B cell (primary cell): ENCODE measurements around the gene CRIM1. TPM values are rescaled to one million over a fixed set of nuclear protein-coding genes. Genes with fewer than 3 reads are reported as not detected.

Experiments used
- ATAC-seq: fragments of 200-7000 bp; cut with Tn5 transposase; one replicate; pipeline ENCODE4 v1.10.0; 2021; ENCODE audit warnings: low read depth, mild to moderate bottlenecking, moderate number of reproducible peaks, moderate library complexity
- CTCF ChIA-PET: fragments of 350-600 bp; sonication (Branson Sonifier 250); formaldehyde crosslinking; loops from one replicate; lab custom pipeline; 2021; ENCODE audit warnings: antibody characterized with exemption, inconsistent platforms; lab: Charles Lee
- POLR2A ChIA-PET: fragments of 350-600 bp; sonication (Branson Sonifier 250); formaldehyde crosslinking; loops from one replicate; lab custom pipeline; 2021; ENCODE audit warnings: antibody characterized with exemption; lab: Charles Lee
- DNase-seq: peaks from one replicate; pipeline ENCODE4 v3.0.0; 2013
- H2AFZ ChIP-seq: 2 replicates; pipeline ENCODE4 v1.6.1; 2012; ENCODE audit warnings: mild to moderate bottlenecking, low read depth, low read length; ENCODE audit not compliant: insufficient read depth, poor library complexity, severe bottlenecking
- H3K27ac ChIP-seq, 2 donors: 1 replicate in 1 of 2; 2 replicates in 1 of 2; pipeline ENCODE4 v1.5.1; 2012 to 2013; ENCODE audit warnings: low read length in 2 of 2, mild to moderate bottlenecking in 2 of 2, moderate library complexity in 1 of 2
- H3K27me3 ChIP-seq, 4 experiments: fragments of 200-600 bp in 1 of 4; sonication (generic) in 1 of 4; replicated peaks in 1 of 4; 1 replicate in 2 of 4; 2 replicates in 2 of 4; pipeline versions ENCODE4 v1.6.1 to v1.7.0; 2013 to 2016; ENCODE audit warnings: low read length in 3 of 4, mild to moderate bottlenecking in 2 of 4, mixed read lengths in 1 of 4, moderate library complexity in 1 of 4; ENCODE audit not compliant: insufficient read depth in 4 of 4, control insufficient read depth in 3 of 4; ENCODE audit errors: control extremely low read depth in 1 of 4
- H3K36me3 ChIP-seq, 2 experiments: replicated peaks in 1 of 2; 1 replicate in 1 of 2; 2 replicates in 1 of 2; pipeline versions ENCODE4 v1.6.1 to v1.7.1; 2013; ENCODE audit warnings: low read length in 1 of 2; ENCODE audit not compliant: insufficient read depth in 2 of 2, control insufficient read depth in 1 of 2; ENCODE audit errors: control extremely low read depth in 1 of 2, extremely low read depth in 1 of 2
- H3K4me1 ChIP-seq, 2 donors: fragments of 200-600 bp in 1 of 2; sonication (generic) in 1 of 2; 1 replicate in 1 of 2; 2 replicates in 1 of 2; pipeline versions ENCODE4 v1.5.1 to v1.6.1; 2013 to 2017; ENCODE audit warnings: low read length in 2 of 2; ENCODE audit not compliant: control insufficient read depth in 2 of 2, insufficient read depth in 2 of 2
- H3K4me2 ChIP-seq: replicated peaks from 2 replicates; pipeline ENCODE3; 2012; ENCODE audit warnings: mild to moderate bottlenecking, low read depth, low read length; ENCODE audit not compliant: poor library complexity, severe bottlenecking
- H3K4me3 ChIP-seq, 5 experiments: fragments of 200-600 bp in 1 of 5; sonication (generic) in 1 of 5; 1 replicate in 3 of 5; 2 replicates in 2 of 5; pipeline versions ENCODE4 v1.5.1 to v1.7.0; 2011 to 2016; ENCODE audit warnings: low read length in 4 of 5, mild to moderate bottlenecking in 4 of 5, low read depth in 2 of 5, control low read depth in 1 of 5, moderate library complexity in 1 of 5; ENCODE audit not compliant: insufficient read depth in 1 of 5; ENCODE audit errors: control extremely low read depth in 1 of 5, extremely low read depth in 1 of 5
- H3K79me2 ChIP-seq: fragments of 200-600 bp; sonication (generic); one replicate; pipeline ENCODE4 v1.6.0; 2016; ENCODE audit warnings: low read length; ENCODE audit not compliant: control insufficient read depth, insufficient read depth
- H3K9ac ChIP-seq: fragments of 200-600 bp; sonication (generic); 2 replicates; pipeline ENCODE4 v1.6.1; 2017; ENCODE audit warnings: mild to moderate bottlenecking, low read length, moderate library complexity
- H3K9me3 ChIP-seq, 3 donors: one replicate each; pipeline versions ENCODE4 v1.6.1 to v1.7.1; 2013; ENCODE audit warnings: low read length in 2 of 3; ENCODE audit not compliant: control insufficient read depth in 2 of 3, insufficient read depth in 1 of 3; ENCODE audit errors: control extremely low read depth in 1 of 3
- H4K20me1 ChIP-seq: 2 replicates; pipeline ENCODE4 v1.6.0; 2012; ENCODE audit warnings: mild to moderate bottlenecking, low read length; ENCODE audit not compliant: insufficient read depth, control insufficient read depth, poor library complexity, severe bottlenecking
- H3K27ac Mint-ChIP-seq: one replicate; pipeline ENCODE4 v1.8.0; 2021; ENCODE audit warnings: mixed read lengths
- H3K27me3 Mint-ChIP-seq: one replicate; pipeline ENCODE4 v1.8.0; 2021; ENCODE audit warnings: mixed read lengths
- H3K4me1 Mint-ChIP-seq: one replicate; pipeline ENCODE4 v1.8.0; 2021; ENCODE audit warnings: mixed read lengths
- H3K4me3 Mint-ChIP-seq: one replicate; pipeline ENCODE4 v1.8.0; 2021; ENCODE audit warnings: mixed read lengths
- H3K9me3 Mint-ChIP-seq: one replicate; pipeline ENCODE4 v1.8.0; 2022; ENCODE audit warnings: mixed read lengths; ENCODE audit not compliant: insufficient read depth
- EZH2 ChIP-seq: IDR thresholded peaks from 2 replicates; pipeline ENCODE4 v1.6.1; 2012; ENCODE audit warnings: borderline replicate concordance, low read depth, mild to moderate bottlenecking, moderate library complexity, low read length; ENCODE audit not compliant: insufficient read depth, poor library complexity, severe bottlenecking
- WGBS: methylation state at CpG from one replicate; pipeline ENCODE4 v1.1.5; 2013; ENCODE audit warnings: missing lambda C conversion rate; ENCODE audit not compliant: insufficient coverage; 5-methylcytosine and 5-hydroxymethylcytosine counted together
- intact Hi-C: fragments of 100-400 bp; cut with micrococcal nuclease; formaldehyde crosslinking; loops from one replicate; pipeline ENCODE4 v1.10.0; 2022
- polyA plus RNA-seq: library from polyadenylated mRNA; depleted of rRNA; stranded (reverse); fragments of >200 nt; gene quantifications from 2 replicates; pipeline ENCODE4 v1.2.3, GENCODE V29; 2012
- total RNA-seq, 2 donors: library from RNA; stranded (reverse); fragments of 120-200 nt in 1 of 2; gene quantifications; 1 replicate in 1 of 2; 2 replicates in 1 of 2; pipeline versions ENCODE4 v1.2.3 to v1.2.4, GENCODE V29; 2013 to 2022
- TF ChIP-seq, protein P1 (sequence below): fragments of 200-600 bp; IDR thresholded peaks from one replicate; pipeline ENCODE4 v1.8.0; 2022; ENCODE audit warnings: antibody characterized with exemption, mild to moderate bottlenecking

CRIM1 gene
- total and polyA plus RNA-seq, 2 donors (not counting 1 experiment from before 2014, with no cell fraction given): 1.3 to 5.0 TPM

DNA sequence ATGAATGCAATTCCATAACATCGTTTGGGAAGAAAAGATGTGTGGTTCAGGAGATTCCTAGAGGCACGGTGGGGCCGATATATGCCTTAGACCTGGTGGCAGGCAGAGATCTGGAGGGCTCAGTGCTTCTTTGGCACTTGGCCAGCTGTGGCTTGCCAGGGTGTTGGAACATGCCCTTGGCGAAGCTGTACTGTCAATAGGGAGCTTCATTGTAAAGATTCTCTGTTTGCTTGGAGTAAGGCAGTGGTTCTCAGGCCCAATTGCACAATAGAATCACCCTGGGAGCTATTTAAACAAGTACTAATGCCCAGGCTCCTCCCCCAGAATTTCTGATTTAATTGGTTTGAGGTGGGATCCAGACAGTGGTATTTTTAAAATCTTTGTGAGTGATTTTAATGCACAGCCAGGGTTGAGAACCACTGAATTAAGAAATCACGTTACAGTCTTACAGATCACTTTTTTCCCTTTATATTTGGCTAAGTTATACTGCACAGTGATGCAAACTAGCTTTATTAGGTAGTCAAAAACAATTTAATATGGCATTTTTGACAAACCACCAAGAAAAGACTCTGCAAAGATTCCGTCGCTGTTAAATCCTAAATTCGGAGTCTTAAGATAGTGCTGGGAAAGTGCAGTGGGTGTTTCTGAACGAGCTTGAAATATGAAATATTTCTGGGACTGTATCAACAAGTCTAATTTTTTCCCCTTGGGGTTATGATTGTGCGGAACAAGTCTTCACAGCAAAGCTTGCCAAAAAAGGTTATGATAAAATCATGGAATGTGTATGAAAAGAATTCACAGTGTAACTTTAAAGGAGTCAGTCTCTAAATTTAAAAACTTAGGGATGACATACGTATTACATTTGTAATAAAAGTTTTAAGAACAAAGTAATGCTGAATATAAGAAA is 78.0 kb downstream of the CRIM1 start:
- no peak overlapping the region for H3K9ac ChIP-seq
- H3K4me1 ChIP-seq: no peaks in the 10 kb centered on the region
- Mint-ChIP-seq H3K27ac (no peak overlapping the region), H3K4me1 (no peaks in the 10 kb centered on the region), H3K4me3 (no peak overlapping the region), H3K9me3 (no peaks in the 10 kb centered on the region), H3K27me3 (no peaks in the 10 kb centered on the region)
- H3K79me2 ChIP-seq: no peaks in the 10 kb centered on the region
- 91% methylated on average over 4 of the region's 11 CpGs for WGBS
- TF ChIP-seq EZH2: no peak
- TF ChIP-seq, protein P1, sequence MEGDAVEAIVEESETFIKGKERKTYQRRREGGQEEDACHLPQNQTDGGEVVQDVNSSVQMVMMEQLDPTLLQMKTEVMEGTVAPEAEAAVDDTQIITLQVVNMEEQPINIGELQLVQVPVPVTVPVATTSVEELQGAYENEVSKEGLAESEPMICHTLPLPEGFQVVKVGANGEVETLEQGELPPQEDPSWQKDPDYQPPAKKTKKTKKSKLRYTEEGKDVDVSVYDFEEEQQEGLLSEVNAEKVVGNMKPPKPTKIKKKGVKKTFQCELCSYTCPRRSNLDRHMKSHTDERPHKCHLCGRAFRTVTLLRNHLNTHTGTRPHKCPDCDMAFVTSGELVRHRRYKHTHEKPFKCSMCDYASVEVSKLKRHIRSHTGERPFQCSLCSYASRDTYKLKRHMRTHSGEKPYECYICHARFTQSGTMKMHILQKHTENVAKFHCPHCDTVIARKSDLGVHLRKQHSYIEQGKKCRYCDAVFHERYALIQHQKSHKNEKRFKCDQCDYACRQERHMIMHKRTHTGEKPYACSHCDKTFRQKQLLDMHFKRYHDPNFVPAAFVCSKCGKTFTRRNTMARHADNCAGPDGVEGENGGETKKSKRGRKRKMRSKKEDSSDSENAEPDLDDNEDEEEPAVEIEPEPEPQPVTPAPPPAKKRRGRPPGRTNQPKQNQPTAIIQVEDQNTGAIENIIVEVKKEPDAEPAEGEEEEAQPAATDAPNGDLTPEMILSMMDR: no peak
- CTCF ChIA-PET: interaction anchor here (0.7 kb wide), 1 partner anchor 235 kb away, joined by 3 read pairs; no protein-coding TSS in a partner anchor
- no peak overlapping the region for H3K4me2 ChIP-seq
- no peak for DNase-seq
- no peaks in the 10 kb centered on the region for H3K9me3 ChIP-seq
- H3K4me3 ChIP-seq: no peak overlapping the region
- no peaks in the 10 kb centered on the region for H3K27me3 ChIP-seq
- no peaks in the 10 kb centered on the region for H4K20me1 ChIP-seq
- H3K36me3 ChIP-seq: no peaks in the 10 kb centered on the region
- ATAC-seq: no peak
- intact Hi-C loops: no loop called here
- H3K27ac ChIP-seq: no peak overlapping the region
- H2AFZ ChIP-seq: no peak overlapping the region
- POLR2A ChIA-PET: no interaction called here

DNA sequence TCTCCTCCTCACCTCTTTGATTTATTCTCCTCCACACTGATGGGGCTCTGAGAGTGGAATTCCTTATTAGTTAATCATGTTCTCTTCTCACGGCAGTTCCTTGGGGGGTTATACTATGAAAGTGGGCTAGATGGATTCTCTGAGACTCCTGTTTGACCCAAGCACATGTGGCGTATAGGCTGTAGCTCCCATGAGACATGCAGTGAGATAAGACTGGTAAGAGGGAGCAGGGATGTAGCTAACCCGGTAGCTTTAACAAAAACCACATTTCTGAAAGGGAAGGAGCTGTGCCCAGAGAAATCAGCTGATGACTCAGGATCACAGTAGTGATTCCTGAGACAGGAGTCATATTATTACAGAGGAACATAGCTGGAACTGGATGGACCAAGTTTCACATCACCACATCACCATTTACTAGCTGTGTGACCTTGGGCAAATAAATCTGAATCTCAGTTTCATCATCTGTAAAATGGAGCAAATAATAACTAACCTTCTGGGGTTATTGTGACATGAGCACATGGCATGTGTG is 82.9 kb downstream of the CRIM1 start:
- Mint-ChIP-seq H3K4me1 (peaks cover 13% of the 10 kb centered on the region), H3K4me3 (no peak overlapping the region), H3K9me3 (no peaks in the 10 kb centered on the region), H3K27ac (no peak overlapping the region), H3K27me3 (peaks cover 18% of the 10 kb centered on the region)
- H3K4me2 ChIP-seq: no peak overlapping the region
- no peak for ATAC-seq
- no peaks in the 10 kb centered on the region for H3K79me2 ChIP-seq
- intact Hi-C loops: no loop called here
- ChIA-PET POLR2A (no interaction called here), CTCF (no interaction called here)
- WGBS: 83% methylated on average over 1 of the region's 3 CpGs
- H3K4me1 ChIP-seq: peaks cover 12 to 16% of the 10 kb centered on the region in 2 donors
- no peak for DNase-seq
- no peaks in the 10 kb centered on the region for H3K9me3 ChIP-seq
- H3K36me3 ChIP-seq: no peaks in the 10 kb centered on the region
- no peak overlapping the region for H3K27ac ChIP-seq
- TF ChIP-seq, protein P1: no peak
- TF ChIP-seq EZH2: no peak
- no peaks in the 10 kb centered on the region for H4K20me1 ChIP-seq
- no peaks in the 10 kb centered on the region for H3K27me3 ChIP-seq
- no peak overlapping the region for H2AFZ ChIP-seq
- no peak overlapping the region for H3K4me3 ChIP-seq
- H3K9ac ChIP-seq: no peak overlapping the region
